HG02759 (cell line): Measurements from ENCODE around the gene RBM20.

Source experiments
- ATAC-seq: cut with Tn5 transposase; IDR thresholded peaks from one replicate; pipeline ENCODE4 v1.9.1; 2021; ENCODE audit warnings: mild to moderate bottlenecking, moderate library complexity; ENCODE audit not compliant: unreplicated experiment

The RBM20 gene

GRCh38 chr10:110845756-110846620 is 201.9 kb downstream of the RBM20 start:
- no peak for ATAC-seq

- no peak for ATAC-seq
Observed at GRCh38 chr10:110847374-110847773, 203.2 kb downstream of the RBM20 start.

GRCh38 chr10:110848106-110848505 is 204.0 kb downstream of the RBM20 start:
- no peak for ATAC-seq

- ATAC-seq, result no peak
Observed at GRCh38 chr10:110850099-110850498, 206.0 kb downstream of the RBM20 start.

- ATAC-seq, result no peak
Observed at GRCh38 chr10:110851020-110851612, 207.0 kb downstream of the RBM20 start.

- no peak for ATAC-seq
Observed at GRCh38 chr10:110852255-110852896, 208.2 kb downstream of the RBM20 start.

GRCh38 chr10:110852947-110853346 is 208.8 kb downstream of the RBM20 start:
- no peak for ATAC-seq

- no peak for ATAC-seq
Observed at GRCh38 chr10:110853921-110854605, 209.9 kb downstream of the RBM20 start.

GRCh38 chr10:110857265-110858171 is 213.4 kb downstream of the RBM20 start:
- peak; percentile 38 for ATAC-seq

- ATAC-seq, result no peak
Observed at GRCh38 chr10:110858297-110858934, 214.3 kb downstream of the RBM20 start.

- ATAC-seq, result no peak
Observed at GRCh38 chr10:110859206-110859972, 215.3 kb downstream of the RBM20 start.

- no peak for ATAC-seq
Observed at GRCh38 chr10:110859973-110860376, 215.8 kb downstream of the RBM20 start.

GRCh38 chr10:110860576-110861241 is 216.6 kb downstream of the RBM20 start:
- ATAC-seq, result peak; percentile 56

GRCh38 chr10:110861476-110861875 is 217.3 kb downstream of the RBM20 start:
- ATAC-seq, result no peak

- ATAC-seq, result no peak
Observed at GRCh38 chr10:110861930-110862649, 218.0 kb downstream of the RBM20 start.

- ATAC-seq, result no peak
Observed at GRCh38 chr10:110862961-110863360, 218.8 kb downstream of the RBM20 start.

GRCh38 chr10:110863361-110863760 is 219.2 kb downstream of the RBM20 start:
- no peak for ATAC-seq

GRCh38 chr10:110863956-110864355 is 219.8 kb downstream of the RBM20 start:
- no peak for ATAC-seq
